AG04449 (cell line): Measurements from ENCODE around the gene NOP58.

Experiments used
- CTCF ChIA-PET: fragments of 350-600 bp; formaldehyde crosslinking; extraction: SDS; loops from one replicate; lab custom pipeline; 2021; ENCODE audit warnings: antibody characterized with exemption; lab: Yijun Ruan, JAX
- POLR2A ChIA-PET: fragments of 400-600, 350-600 bp; formaldehyde crosslinking; extraction: SDS; loops from one replicate; lab custom pipeline; 2020; ENCODE audit warnings: antibody characterized with exemption, inconsistent platforms; lab: Yijun Ruan, JAX
- DNase-seq: peaks from one replicate; pipeline ENCODE4 v3.0.0-alpha.2; 2010; ENCODE audit warnings: low read depth, low spot score
- H3K4me3 ChIP-seq: 2 replicates; pipeline ENCODE4 v1.5.1; 2011; ENCODE audit warnings: low read depth, mild to moderate bottlenecking, control low read depth, low read length
- CTCF ChIP-seq: IDR thresholded peaks from one replicate; pipeline ENCODE4 v1.5.1; 2011; ENCODE audit warnings: mild to moderate bottlenecking, moderate library complexity, low read length, control low read depth, inconsistent platforms; ENCODE audit not compliant: insufficient read depth; ENCODE audit errors: missing control alignments

The NOP58 gene

GRCh38 chr2:202278036-202278760 lies 12.6 kb downstream of the NOP58 start:
- no peak overlapping the region for H3K4me3 ChIP-seq
- no peak for DNase-seq
- ChIA-PET CTCF (interaction anchor here (0.6 to 4.3 kb wide), 12 partner anchors 9 to 292 kb away, joined by 3 to 22 read pairs (median 4); no protein-coding TSS in a partner anchor), POLR2A (no interaction called here)
- TF ChIP-seq CTCF: no peak

GRCh38 chr2:202278944-202279343 lies 13.4 kb downstream of the NOP58 start:
- POLR2A ChIA-PET: interaction anchor here (0.9 kb wide), 1 partner anchor 13 kb away, joined by 4 read pairs; no protein-coding TSS in a partner anchor
- CTCF ChIA-PET: interaction anchor here (0.7 to 4.3 kb wide), 14 partner anchors 9 to 291 kb away, joined by 3 to 22 read pairs (median 4); no protein-coding TSS in a partner anchor
- no peak for DNase-seq
- no peak overlapping the region for H3K4me3 ChIP-seq
- TF ChIP-seq CTCF: peak; percentile 59

GRCh38 chr2:202286595-202286994 lies 21.0 kb downstream of the NOP58 start:
- TF ChIP-seq CTCF: no peak

GRCh38 chr2:202289394-202290204 lies 24.0 kb downstream of the NOP58 start:
- no peak for TF ChIP-seq CTCF
- no peak for DNase-seq
- ChIA-PET POLR2A (no interaction called here), CTCF (no interaction called here)
- no peak overlapping the region for H3K4me3 ChIP-seq

More at GRCh38 chr2:202286595-202286994, 21.0 kb downstream of the NOP58 start:
- DNase-seq: no peak
- ChIA-PET POLR2A (no interaction called here), CTCF (no interaction called here)
- no peak overlapping the region for H3K4me3 ChIP-seq

- DNase-seq: no peak
- no peak for TF ChIP-seq CTCF
- CTCF ChIA-PET: interaction anchor here (1.4 kb wide), 1 partner anchor 12 kb away, joined by 5 read pairs; no protein-coding TSS in a partner anchor
- POLR2A ChIA-PET: no interaction called here
- H3K4me3 ChIP-seq: no peak overlapping the region
Measured at GRCh38 chr2:202290316-202290715, 24.8 kb downstream of the NOP58 start.

- H3K4me3 ChIP-seq: no peak overlapping the region
- ChIA-PET CTCF (interaction anchor here (1.4 kb wide), 1 partner anchor 13 kb away, joined by 5 read pairs; no protein-coding TSS in a partner anchor), POLR2A (no interaction called here)
- no peak for TF ChIP-seq CTCF
- no peak for DNase-seq
Measured at GRCh38 chr2:202290970-202291369, 25.4 kb downstream of the NOP58 start.
